ENCODE data around the gene IGFL3.

Gene IGFL3

GRCh38 chr19:46160233-46160775, 35.8 kb upstream of the IGFL3 start:
- Histone ChIP-seq H3K9me3 (replicated peaks; ENCODE audit: insufficient read depth, low read length) (no peaks in the 10 kb centered on the region), H3K4me3 (ENCODE audit: low read length) (no peak overlapping the region), H3K9me2 (replicated peaks; ENCODE audit: insufficient read depth, low read length) (no peaks in the 10 kb centered on the region), H2AFZ (ENCODE audit: low read length) (no peak overlapping the region), H4K20me1 (ENCODE audit: insufficient read depth, low read length) (no peaks in the 10 kb centered on the region), H3K79me2 (ENCODE audit: low read length) (no peaks in the 10 kb centered on the region), H3K27me3 (replicated peaks; ENCODE audit: insufficient read depth, low read length) (peaks cover 31% of the 10 kb centered on the region), H3K4me1 (ENCODE audit: low read length) (no peaks in the 10 kb centered on the region), H3K36me3 (replicated peaks; ENCODE audit: insufficient read depth, low read length) (no peaks in the 10 kb centered on the region), H3K4me2 (ENCODE audit: low read depth, low read length) (no peak overlapping the region), H3K9ac (ENCODE audit: low read length) (no peak overlapping the region), H3K27ac (ENCODE audit: low read length) (no peak overlapping the region), H3F3A (ENCODE audit: insufficient read depth, low read length) (no peaks in the 10 kb centered on the region)
- TF ChIP-seq EZH2 (optimal IDR thresholded peaks at IDR 0.05; ENCODE audit: low read depth, low read length) (no peak), EZH2phosphoT487 (IDR thresholded peaks at IDR 0.05; ENCODE audit: low read length) (no peak), CTCF (IDR thresholded peaks at IDR 0.05; ENCODE audit: low read length) (no peak)
- no peak for DNase-seq

- Histone ChIP-seq H4K20me1 (ENCODE audit: insufficient read depth, low read length) (no peaks in the 10 kb centered on the region), H3K27ac (ENCODE audit: low read length) (no peak overlapping the region), H3K9ac (ENCODE audit: low read length) (no peak overlapping the region), H3K4me3 (ENCODE audit: low read length) (no peak overlapping the region), H3K4me2 (ENCODE audit: low read depth, low read length) (no peak overlapping the region), H2AFZ (ENCODE audit: low read length) (no peak overlapping the region), H3K79me2 (ENCODE audit: low read length) (no peaks in the 10 kb centered on the region), H3K4me1 (ENCODE audit: low read length) (no peaks in the 10 kb centered on the region), H3K27me3 (replicated peaks; ENCODE audit: insufficient read depth, low read length) (peaks cover 31% of the 10 kb centered on the region), H3K9me3 (replicated peaks; ENCODE audit: insufficient read depth, low read length) (no peaks in the 10 kb centered on the region), H3K36me3 (replicated peaks; ENCODE audit: insufficient read depth, low read length) (no peaks in the 10 kb centered on the region), H3K9me2 (replicated peaks; ENCODE audit: insufficient read depth, low read length) (no peaks in the 10 kb centered on the region), H3F3A (ENCODE audit: insufficient read depth, low read length) (no peaks in the 10 kb centered on the region)
- TF ChIP-seq EZH2phosphoT487 (IDR thresholded peaks at IDR 0.05; ENCODE audit: low read length), result no peak
- no peak for TF ChIP-seq CTCF (IDR thresholded peaks at IDR 0.05; ENCODE audit: low read length)
- no peak for TF ChIP-seq EZH2 (optimal IDR thresholded peaks at IDR 0.05; ENCODE audit: low read depth, low read length)
- no peak for DNase-seq
Observed at GRCh38 chr19:46159418-46160232, 35.1 kb upstream of the IGFL3 start.

- no peak overlapping the region for H3K4me2 ChIP-seq (ENCODE audit: low read depth, low read length)
- TF ChIP-seq EZH2 (optimal IDR thresholded peaks at IDR 0.05; ENCODE audit: low read depth, low read length) (no peak), EZH2phosphoT487 (IDR thresholded peaks at IDR 0.05; ENCODE audit: low read length) (no peak), CTCF (IDR thresholded peaks at IDR 0.05; ENCODE audit: low read length) (no peak)
Observed at GRCh38 chr19:46155237-46155636, 30.7 kb upstream of the IGFL3 start.

More at GRCh38 chr19:46155237-46155636, 30.7 kb upstream of the IGFL3 start:
- no peaks in the 10 kb centered on the region for H3K4me1 ChIP-seq (ENCODE audit: low read length)
- no peak overlapping the region for H3K27ac ChIP-seq (ENCODE audit: low read length)
- H3K27me3 ChIP-seq (replicated peaks; ENCODE audit: insufficient read depth, low read length), result peaks cover 22% of the 10 kb centered on the region
- H4K20me1 ChIP-seq (ENCODE audit: insufficient read depth, low read length), result no peaks in the 10 kb centered on the region
- no peaks in the 10 kb centered on the region for H3K36me3 ChIP-seq (replicated peaks; ENCODE audit: insufficient read depth, low read length)
- no peaks in the 10 kb centered on the region for H3F3A ChIP-seq (ENCODE audit: insufficient read depth, low read length)
- no peak overlapping the region for H3K4me3 ChIP-seq (ENCODE audit: low read length)
- H3K79me2 ChIP-seq (ENCODE audit: low read length), result no peaks in the 10 kb centered on the region
- H2AFZ ChIP-seq (ENCODE audit: low read length), result no peak overlapping the region
- no peaks in the 10 kb centered on the region for H3K9me3 ChIP-seq (replicated peaks; ENCODE audit: insufficient read depth, low read length)
- H3K9me2 ChIP-seq (replicated peaks; ENCODE audit: insufficient read depth, low read length), result no peaks in the 10 kb centered on the region
- DNase-seq, result no peak
- no peak overlapping the region for H3K9ac ChIP-seq (ENCODE audit: low read length)

Measured in MM.1S (cell line).